WTC11 (cell line): ENCODE results near the gene GALNT5. TPM values are rescaled to one million over a fixed set of nuclear protein-coding genes. Genes with fewer than 3 reads are reported as not detected.

Experiments used
- ATAC-seq: fragments of 200-7000 bp; cut with Tn5 transposase; 2 replicates; pipeline ENCODE4 v1.10.0; 2021; ENCODE audit warnings: mild to moderate bottlenecking, moderate library complexity
- CTCF ChIA-PET: fragments of 300-600 bp; sonication (Branson Sonifier 250); formaldehyde crosslinking; loops from one replicate; lab custom pipeline; 2021; ENCODE audit warnings: antibody characterized with exemption; lab: Charles Lee
- POLR2A ChIA-PET: fragments of 350-600 bp; sonication (Branson Sonifier 250); formaldehyde crosslinking; loops from one replicate; lab custom pipeline; 2021; ENCODE audit warnings: antibody characterized with exemption; lab: Charles Lee
- DNase-seq: peaks from one replicate; pipeline ENCODE4 v3.0.0; 2021; ENCODE audit warnings: low spot score
- H3K27ac Mint-ChIP-seq: 2 replicates; pipeline ENCODE4 v1.8.0; 2021; ENCODE audit warnings: mixed read lengths
- H3K27me3 Mint-ChIP-seq: 2 replicates; pipeline ENCODE4 v1.8.0; 2021; ENCODE audit warnings: low read depth, mild to moderate bottlenecking, moderate library complexity, mixed read lengths
- H3K36me3 Mint-ChIP-seq: 2 replicates; pipeline ENCODE4 v1.8.0; 2021; ENCODE audit warnings: mixed read lengths
- H3K4me1 Mint-ChIP-seq: 2 replicates; pipeline ENCODE4 v1.8.0; 2022; ENCODE audit warnings: mixed read lengths
- H3K4me3 Mint-ChIP-seq: 2 replicates; pipeline ENCODE4 v1.8.0; 2021; ENCODE audit warnings: mild to moderate bottlenecking, moderate library complexity, mixed read lengths
- H3K9me3 Mint-ChIP-seq: 2 replicates; pipeline ENCODE4 v1.8.0; 2021; ENCODE audit warnings: mixed read lengths
- ATF1 ChIP-seq: sonication (generic); formaldehyde crosslinking; IDR thresholded peaks from 2 replicates; pipeline ENCODE4 v1.8.1; 2023; ENCODE audit warnings: mild to moderate bottlenecking, moderate library complexity, missing genetic modification reagents
- ATF6 ChIP-seq: sonication (generic); formaldehyde crosslinking; IDR thresholded peaks from 2 replicates; pipeline ENCODE4 v1.8.1; 2023; ENCODE audit warnings: mild to moderate bottlenecking, missing genetic modification reagents
- CREM ChIP-seq: sonication (generic); formaldehyde crosslinking; IDR thresholded peaks from 2 replicates; pipeline ENCODE4 v1.8.1; 2022; ENCODE audit warnings: mild to moderate bottlenecking, missing genetic modification reagents, moderate library complexity
- ERG ChIP-seq: fragments of 250-450 bp; sonication (Bioruptor Pico); IDR thresholded peaks from 2 replicates; pipeline ENCODE4 v1.8.0; 2021; ENCODE audit warnings: mild to moderate bottlenecking
- ESRRA ChIP-seq: sonication (generic); formaldehyde crosslinking; IDR thresholded peaks from 2 replicates; pipeline ENCODE4 v1.8.1; 2022; ENCODE audit warnings: mild to moderate bottlenecking, missing genetic modification reagents, borderline replicate concordance
- FOXK1 ChIP-seq: sonication (generic); formaldehyde crosslinking; IDR thresholded peaks from 2 replicates; pipeline ENCODE4 v1.8.0; 2022; ENCODE audit warnings: mild to moderate bottlenecking, moderate library complexity, missing genetic modification reagents
- FOXP1 ChIP-seq: sonication (generic); formaldehyde crosslinking; IDR thresholded peaks from 2 replicates; pipeline ENCODE4 v1.8.0; 2022; ENCODE audit warnings: missing genetic modification reagents, mild to moderate bottlenecking, moderate library complexity, borderline replicate concordance
- IRF1 ChIP-seq: sonication (generic); formaldehyde crosslinking; IDR thresholded peaks from 2 replicates; pipeline ENCODE4 v1.8.0; 2023; ENCODE audit warnings: missing genetic modification reagents
- KAT7 ChIP-seq: sonication (generic); formaldehyde crosslinking; IDR thresholded peaks from 2 replicates; pipeline ENCODE4 v1.8.1; 2023; ENCODE audit warnings: missing genetic modification reagents, mild to moderate bottlenecking, borderline replicate concordance
- NFYB ChIP-seq: sonication (generic); formaldehyde crosslinking; conservative IDR thresholded peaks from 2 replicates; pipeline ENCODE4 v1.8.0; 2022; ENCODE audit warnings: low read depth, missing genetic modification reagents
- SP1 ChIP-seq: sonication (generic); formaldehyde crosslinking; conservative IDR thresholded peaks from 2 replicates; pipeline ENCODE4 v1.8.1; 2022; ENCODE audit warnings: missing genetic modification reagents
- TEAD4 ChIP-seq: sonication (generic); formaldehyde crosslinking; IDR thresholded peaks from 2 replicates; pipeline ENCODE4 v1.8.0; 2022; ENCODE audit warnings: mild to moderate bottlenecking, missing genetic modification reagents
- ZNF121 ChIP-seq: sonication (generic); formaldehyde crosslinking; IDR thresholded peaks from 2 replicates; pipeline ENCODE4 v1.8.0; 2023; ENCODE audit warnings: missing genetic modification reagents
- ZNF219 ChIP-seq: sonication (generic); formaldehyde crosslinking; IDR thresholded peaks from 2 replicates; pipeline ENCODE4 v1.8.0; 2023; ENCODE audit warnings: missing genetic modification reagents, mild to moderate bottlenecking, borderline replicate concordance
- ZNF232 ChIP-seq: sonication (generic); formaldehyde crosslinking; IDR thresholded peaks from 2 replicates; pipeline ENCODE4 v1.8.0; 2022; ENCODE audit warnings: mild to moderate bottlenecking, missing genetic modification reagents
- total RNA-seq: library from RNA; stranded (reverse); gene quantifications from 3 replicates; pipeline ENCODE4 v1.2.3, GENCODE V29; 2021
- TF ChIP-seq, protein P1 (sequence below): sonication (generic); formaldehyde crosslinking; IDR thresholded peaks from 2 replicates; pipeline ENCODE4 v1.8.1; 2023; ENCODE audit warnings: mild to moderate bottlenecking, moderate library complexity, missing genetic modification reagents
- TF ChIP-seq, protein P2 (sequence below): fragments of 200-600 bp; IDR thresholded peaks from 2 replicates; pipeline ENCODE4 v1.8.0; 2022; ENCODE audit warnings: antibody characterized with exemption
- TF ChIP-seq, protein P3 (sequence below): fragments of 250-450 bp; sonication (Bioruptor Pico); IDR thresholded peaks from 2 replicates; pipeline ENCODE4 v1.9.0; 2021; ENCODE audit warnings: moderate library complexity, mild to moderate bottlenecking, inconsistent platforms, borderline replicate concordance

Gene GALNT5
- total RNA-seq, 1 experiment from 2014 or later = 0.17 TPM

DNA sequence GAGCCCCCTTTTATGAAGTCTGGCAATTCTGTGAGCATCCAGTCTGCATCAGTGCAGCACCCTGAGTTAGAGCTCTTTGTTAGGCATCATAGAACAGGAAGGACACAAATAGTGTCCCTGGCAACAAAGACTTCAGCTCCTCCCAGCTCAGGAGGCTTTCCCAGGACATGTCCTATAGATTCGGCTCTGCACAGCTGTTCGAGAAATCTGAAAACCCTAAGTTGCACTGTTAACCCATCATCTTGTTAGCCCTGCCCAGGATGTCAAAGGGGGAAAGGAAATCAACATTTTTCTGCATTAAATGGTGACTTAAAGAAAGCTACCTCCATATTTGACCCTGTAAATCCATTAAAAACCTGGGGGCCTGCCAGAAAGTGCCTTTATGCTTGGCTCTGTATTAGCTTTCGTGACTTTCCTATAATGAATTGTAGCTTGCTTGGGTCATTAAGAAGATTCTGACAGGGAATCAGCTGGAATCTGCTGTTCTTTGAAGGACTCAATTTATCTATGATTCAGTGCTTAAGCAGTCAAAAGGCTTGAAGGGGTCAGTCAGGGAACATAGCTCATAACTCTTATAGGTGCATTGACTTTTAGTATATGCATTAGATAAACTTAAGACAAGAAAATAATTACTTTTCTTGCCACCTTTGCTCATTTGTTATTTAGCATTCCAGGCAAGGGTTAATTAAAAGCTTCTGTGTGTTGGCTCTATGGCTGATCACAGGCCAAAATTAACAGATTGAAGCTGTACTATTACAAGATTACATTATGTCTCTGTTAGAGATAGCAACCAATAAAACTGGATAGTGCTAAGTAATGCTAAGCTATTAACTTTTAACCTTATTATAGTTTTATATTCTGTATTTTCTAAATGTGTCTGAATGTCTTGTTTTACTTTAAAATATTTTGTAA lies 47.6 kb downstream of the GALNT5 start:
- peak; percentile 34; the same call in 1 of the 2 replicates for ATAC-seq
- Mint-ChIP-seq H3K27ac (no peak overlapping the region), H3K9me3 (no peaks in the 10 kb centered on the region), H3K4me3 (no peak overlapping the region), H3K4me1 (peaks cover 30% of the 10 kb centered on the region), H3K27me3 (no peaks in the 10 kb centered on the region), H3K36me3 (no peaks in the 10 kb centered on the region)
- no peak for DNase-seq
- TF ChIP-seq ATF6 (CRISPR knock-in tag) (no peak), ZNF121 (CRISPR knock-in tag) (no peak), FOXK1 (no peak), ATF1 (CRISPR knock-in tag) (no peak), FOXP1 (no peak), CREM (CRISPR knock-in tag) (no peak), ZNF219 (CRISPR knock-in tag) (no peak), ZNF232 (CRISPR knock-in tag) (no peak), ESRRA (no peak), IRF1 (CRISPR knock-in tag) (no peak), ERG (CRISPR knock-in tag) (no peak), SP1 (CRISPR knock-in tag) (no peak)
- TF ChIP-seq, protein P1, sequence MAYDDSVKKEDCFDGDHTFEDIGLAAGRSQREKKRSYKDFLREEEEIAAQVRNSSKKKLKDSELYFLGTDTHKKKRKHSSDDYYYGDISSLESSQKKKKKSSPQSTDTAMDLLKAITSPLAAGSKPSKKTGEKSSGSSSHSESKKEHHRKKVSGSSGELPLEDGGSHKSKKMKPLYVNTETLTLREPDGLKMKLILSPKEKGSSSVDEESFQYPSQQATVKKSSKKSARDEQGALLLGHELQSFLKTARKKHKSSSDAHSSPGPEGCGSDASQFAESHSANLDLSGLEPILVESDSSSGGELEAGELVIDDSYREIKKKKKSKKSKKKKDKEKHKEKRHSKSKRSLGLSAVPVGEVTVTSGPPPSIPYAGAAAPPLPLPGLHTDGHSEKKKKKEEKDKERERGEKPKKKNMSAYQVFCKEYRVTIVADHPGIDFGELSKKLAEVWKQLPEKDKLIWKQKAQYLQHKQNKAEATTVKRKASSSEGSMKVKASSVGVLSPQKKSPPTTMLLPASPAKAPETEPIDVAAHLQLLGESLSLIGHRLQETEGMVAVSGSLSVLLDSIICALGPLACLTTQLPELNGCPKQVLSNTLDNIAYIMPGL = no peak
- TF ChIP-seq, protein P2, sequence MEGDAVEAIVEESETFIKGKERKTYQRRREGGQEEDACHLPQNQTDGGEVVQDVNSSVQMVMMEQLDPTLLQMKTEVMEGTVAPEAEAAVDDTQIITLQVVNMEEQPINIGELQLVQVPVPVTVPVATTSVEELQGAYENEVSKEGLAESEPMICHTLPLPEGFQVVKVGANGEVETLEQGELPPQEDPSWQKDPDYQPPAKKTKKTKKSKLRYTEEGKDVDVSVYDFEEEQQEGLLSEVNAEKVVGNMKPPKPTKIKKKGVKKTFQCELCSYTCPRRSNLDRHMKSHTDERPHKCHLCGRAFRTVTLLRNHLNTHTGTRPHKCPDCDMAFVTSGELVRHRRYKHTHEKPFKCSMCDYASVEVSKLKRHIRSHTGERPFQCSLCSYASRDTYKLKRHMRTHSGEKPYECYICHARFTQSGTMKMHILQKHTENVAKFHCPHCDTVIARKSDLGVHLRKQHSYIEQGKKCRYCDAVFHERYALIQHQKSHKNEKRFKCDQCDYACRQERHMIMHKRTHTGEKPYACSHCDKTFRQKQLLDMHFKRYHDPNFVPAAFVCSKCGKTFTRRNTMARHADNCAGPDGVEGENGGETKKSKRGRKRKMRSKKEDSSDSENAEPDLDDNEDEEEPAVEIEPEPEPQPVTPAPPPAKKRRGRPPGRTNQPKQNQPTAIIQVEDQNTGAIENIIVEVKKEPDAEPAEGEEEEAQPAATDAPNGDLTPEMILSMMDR = no peak
- TF ChIP-seq, protein P3, sequence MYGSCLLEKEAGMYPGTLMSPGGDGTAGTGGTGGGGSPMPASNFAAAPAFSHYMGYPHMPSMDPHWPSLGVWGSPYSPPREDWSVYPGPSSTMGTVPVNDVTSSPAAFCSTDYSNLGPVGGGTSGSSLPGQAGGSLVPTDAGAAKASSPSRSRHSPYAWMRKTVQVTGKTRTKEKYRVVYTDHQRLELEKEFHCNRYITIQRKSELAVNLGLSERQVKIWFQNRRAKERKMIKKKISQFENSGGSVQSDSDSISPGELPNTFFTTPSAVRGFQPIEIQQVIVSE (CRISPR knock-in tag) = no peak
- POLR2A ChIA-PET = no interaction called here
- CTCF ChIA-PET = interaction anchor here (0.6 to 5.5 kb wide), 7 partner anchors 21 to 324 kb away, joined by 3 to 117 read pairs (median 4); partner anchors contain the start of genes ACVR1C and ERMN

DNA sequence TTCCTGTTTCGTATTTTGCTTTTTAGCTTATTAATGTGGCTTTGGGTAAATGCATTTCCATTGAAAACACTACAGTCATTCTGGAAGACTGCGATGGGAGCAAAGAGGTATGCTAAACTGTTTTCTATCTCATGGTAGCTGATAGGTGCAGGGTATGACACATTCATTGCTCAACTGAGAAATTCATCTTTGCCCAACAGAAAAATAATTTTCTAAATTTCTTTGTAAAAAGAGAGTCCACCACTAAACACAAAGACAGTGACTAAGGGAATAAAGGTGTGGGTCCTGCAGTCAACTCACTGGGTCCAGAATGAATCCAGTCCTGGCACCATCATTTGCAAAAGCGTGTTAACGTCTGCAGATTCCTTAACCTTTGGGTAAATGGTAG lies 48.2 kb downstream of the GALNT5 start:
- H3K4me1 Mint-ChIP-seq = peaks cover 30% of the 10 kb centered on the region
- no peaks in the 10 kb centered on the region for H3K9me3 Mint-ChIP-seq
- DNase-seq = no peak
- H3K27ac Mint-ChIP-seq = no peak overlapping the region
- TF ChIP-seq KAT7 (CRISPR knock-in tag) (no peak), TEAD4 (CRISPR knock-in tag) (no peak), CREM (CRISPR knock-in tag) (no peak), NFYB (CRISPR knock-in tag) (no peak)
- TF ChIP-seq, all 79 proteins: peak for 0
- Mint-ChIP-seq H3K4me3 (no peak overlapping the region), H3K36me3 (no peaks in the 10 kb centered on the region), H3K27me3 (no peaks in the 10 kb centered on the region)
- ChIA-PET CTCF (interaction anchor here (0.6 to 5.5 kb wide), 6 partner anchors 21 to 292 kb away, joined by 3 to 117 read pairs (median 15); partner anchors contain the start of gene ERMN), POLR2A (no interaction called here)
- ATAC-seq = no peak
